ENCODE results near the gene SLC5A2. TPM values are rescaled to one million over a fixed set of nuclear protein-coding genes. Genes with fewer than 3 reads are reported as not detected.

The SLC5A2 gene
- total and polyA plus RNA-seq, 2 of the 13 experiments (the other 11 are each of a cell fraction or from before 2014, with no cell fraction given) = 0.24 to 0.97 TPM

GRCh38 chr16:31486045-31486444 lies 3.1 kb downstream of the SLC5A2 start:
- ATAC-seq (no peak), DNase-seq (ENCODE audit: low spot score) (no peak), FAIRE-seq (no peak)
- CTCF ChIA-PET (ENCODE audit: low intra/inter-chr PET ratio, low total read pairs) = no interaction called here
- H3K9ac ChIP-seq (ENCODE audit: insufficient read depth, low read depth, low read length) = no peak overlapping the region
- in situ Hi-C loops (cut with HindIII; ENCODE audit: extremely low pct_ligation_motif_present, low pct_unique_long_range_greater_than_20kb) = no loop called here
- H3K79me2 ChIP-seq (ENCODE audit: insufficient read depth, low read length) = no peaks in the 10 kb centered on the region
- H3K27ac ChIP-seq (ENCODE audit: extremely low read length, insufficient read depth, low read length) = no peak overlapping the region
- H3K27me3 ChIP-seq (ENCODE audit: control insufficient read depth in 1 of 2, insufficient read depth in 2 of 2, low read length in 2 of 2) = peaks cover 0 to 11% of the 10 kb centered on the region in 2 experiments; a peak in 3 of 5 replicates
- POLR2A ChIA-PET = interaction anchor here (1.9 kb wide), 1 partner anchor 9 kb away, joined by 6 read pairs; no protein-coding TSS in a partner anchor
- intact Hi-C loops (cut with micrococcal nuclease; ENCODE audit: unreplicated experiment) = no loop called here
- BruUV-seq (replicated peaks) = no TSS peak
- no peak overlapping the region for H3K4me2 ChIP-seq (ENCODE audit: low read depth, low read length)
- H2AFZ ChIP-seq (ENCODE audit: low read length) = no peak overlapping the region
- peaks cover 27% of the 10 kb centered on the region for H3K4me1 ChIP-seq (ENCODE audit: insufficient read depth, low read length)
- H3K36me3 ChIP-seq (replicated peaks in 1 of 2; ENCODE audit: control insufficient read depth in 1 of 2, insufficient read depth in 2 of 2, low read length in 2 of 2) = peaks cover 3 to 13% of the 10 kb centered on the region in 2 experiments; a peak in 3 of 5 replicates
- WGBS (ENCODE audit: low lambda C conversion rate) = 100% methylated on average over 3 of the region's 5 CpGs
- H4K20me1 ChIP-seq (ENCODE audit: insufficient read depth, low read length) = no peaks in the 10 kb centered on the region
- no peaks in the 10 kb centered on the region for H3K9me3 ChIP-seq (ENCODE audit: low read length)
- H3K4me3 ChIP-seq (replicated peaks in 1 of 3; ENCODE audit: insufficient read depth in 1 of 3, low read depth in 2 of 3, low read length in 3 of 3) = no peak overlapping the region
- TF ChIP-seq ERF (CRISPR knock-in tag; IDR thresholded peaks at IDR 0.05) (no peak), ZNF777 (CRISPR knock-in tag; IDR thresholded peaks at IDR 0.05) (no peak), ZNF264 (CRISPR knock-in tag; IDR thresholded peaks at IDR 0.05) (no peak), ZBTB43 (CRISPR knock-in tag; conservative IDR thresholded peaks at IDR 0.05) (no peak), TERF1 (CRISPR knock-in tag; IDR thresholded peaks at IDR 0.05) (no peak), MAFF (IDR thresholded peaks at IDR 0.05; ENCODE audit: low read depth, low read length) (no peak), NRL (CRISPR knock-in tag; IDR thresholded peaks at IDR 0.05; ENCODE audit: borderline replicate concordance) (no peak), KDM4B (CRISPR knock-in tag; IDR thresholded peaks at IDR 0.05) (no peak), SOX6 (IDR thresholded peaks at IDR 0.05) (no peak), SOX6 (CRISPR knock-in tag; IDR thresholded peaks at IDR 0.05) (no peak), KAT2B (IDR thresholded peaks at IDR 0.05; ENCODE audit: borderline replicate concordance, low read depth, low read length) (no peak), ATM (IDR thresholded peaks at IDR 0.05; ENCODE audit: borderline replicate concordance) (no peak), ZNF747 (CRISPR knock-in tag; IDR thresholded peaks at IDR 0.05; ENCODE audit: borderline replicate concordance) (no peak), GMEB1 (CRISPR knock-in tag; IDR thresholded peaks at IDR 0.05; ENCODE audit: borderline replicate concordance) (no peak), CERS6 (CRISPR knock-in tag; IDR thresholded peaks at IDR 0.05) (no peak), STAT5B (CRISPR knock-in tag; IDR thresholded peaks at IDR 0.05) (no peak), DMTF1 (CRISPR knock-in tag; IDR thresholded peaks at IDR 0.05) (no peak)
